Measurements from ENCODE around the gene AARS2. TPM values are rescaled to one million over a fixed set of nuclear protein-coding genes. Genes with fewer than 3 reads are reported as not detected.

AARS2 gene
- total and polyA plus RNA-seq, 2 donors (not counting 1 experiment from before 2014, with no cell fraction given), result 3.4 to 24.3 TPM

DNA sequence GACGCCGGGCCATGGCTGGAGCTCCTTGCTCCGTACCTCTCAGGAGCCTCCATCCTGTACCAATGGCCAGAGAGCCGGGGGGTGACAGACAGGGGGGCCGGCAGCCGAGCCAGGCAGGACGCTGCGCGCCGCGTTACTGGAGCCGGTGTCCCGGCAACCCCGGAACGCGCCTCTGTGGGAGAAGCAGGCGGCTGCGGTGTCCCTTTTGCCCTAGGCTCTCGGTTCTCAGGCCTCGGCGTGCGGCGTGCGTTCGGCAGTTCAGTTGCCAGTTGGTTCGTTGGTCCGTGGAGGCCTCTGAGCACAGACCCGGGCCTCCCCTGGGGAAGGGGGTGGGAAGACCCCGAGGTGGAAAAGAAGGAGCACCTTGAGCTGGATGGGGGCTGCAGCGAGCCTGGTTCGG lies 29.3 kb upstream of the AARS2 start, which contains the start of gene SPATS1:
Gene SPATS1 (plus strand): TSS at position 162 of the 400 bp plus-strand sequence. CDS start 446 bp downstream, outside the sequence.
- no peaks in the 10 kb centered on the region for H3K9me3 ChIP-seq (ENCODE audit: control insufficient read depth, insufficient read depth, low read depth, low read length)
- peaks cover 47% of the 10 kb centered on the region for H3K27me3 ChIP-seq (ENCODE audit: control insufficient read depth, insufficient read depth, low read length)
- no peak within 1 kb of the TSS for H3K4me3 ChIP-seq (replicated peaks in 1 of 4; ENCODE audit: control extremely low read depth in 1 of 4, insufficient read depth in 1 of 4, low read depth in 3 of 4, low read length in 4 of 4)
- no peak within 1 kb of the TSS for H3K9ac ChIP-seq (ENCODE audit: insufficient read depth, low read length)
- H3K4me1 ChIP-seq (ENCODE audit: control insufficient read depth, extremely low read depth, insufficient read depth, low read length), result no peaks in the 10 kb centered on the region
- no peak within 1 kb of the TSS for H3K27ac ChIP-seq (ENCODE audit: insufficient read depth, low read length)
- no peaks in the 10 kb centered on the region for H3K36me3 ChIP-seq (ENCODE audit: control insufficient read depth, insufficient read depth, low read length)
- H2AFZ ChIP-seq (ENCODE audit: low read length), result no peak within 1 kb of the TSS
- peak; percentile 70 for TF ChIP-seq EZH2 (IDR thresholded peaks at IDR 0.05; ENCODE audit: low read length, missing control alignments)
- TF ChIP-seq, protein P1, sequence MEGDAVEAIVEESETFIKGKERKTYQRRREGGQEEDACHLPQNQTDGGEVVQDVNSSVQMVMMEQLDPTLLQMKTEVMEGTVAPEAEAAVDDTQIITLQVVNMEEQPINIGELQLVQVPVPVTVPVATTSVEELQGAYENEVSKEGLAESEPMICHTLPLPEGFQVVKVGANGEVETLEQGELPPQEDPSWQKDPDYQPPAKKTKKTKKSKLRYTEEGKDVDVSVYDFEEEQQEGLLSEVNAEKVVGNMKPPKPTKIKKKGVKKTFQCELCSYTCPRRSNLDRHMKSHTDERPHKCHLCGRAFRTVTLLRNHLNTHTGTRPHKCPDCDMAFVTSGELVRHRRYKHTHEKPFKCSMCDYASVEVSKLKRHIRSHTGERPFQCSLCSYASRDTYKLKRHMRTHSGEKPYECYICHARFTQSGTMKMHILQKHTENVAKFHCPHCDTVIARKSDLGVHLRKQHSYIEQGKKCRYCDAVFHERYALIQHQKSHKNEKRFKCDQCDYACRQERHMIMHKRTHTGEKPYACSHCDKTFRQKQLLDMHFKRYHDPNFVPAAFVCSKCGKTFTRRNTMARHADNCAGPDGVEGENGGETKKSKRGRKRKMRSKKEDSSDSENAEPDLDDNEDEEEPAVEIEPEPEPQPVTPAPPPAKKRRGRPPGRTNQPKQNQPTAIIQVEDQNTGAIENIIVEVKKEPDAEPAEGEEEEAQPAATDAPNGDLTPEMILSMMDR (conservative IDR thresholded peaks at IDR 0.05 in 1 of 2, IDR thresholded peaks at IDR 0.05 in 1 of 2; ENCODE audit: low read depth in 1 of 2, low read length in 2 of 2), result no peak
- no peaks in the 10 kb centered on the region for H3K79me2 ChIP-seq (ENCODE audit: control insufficient read depth, insufficient read depth, low read length)
- DNase-seq (ENCODE audit: low read depth in 2 of 2), result no peak
- no peak within 1 kb of the TSS for H3K4me2 ChIP-seq (ENCODE audit: extremely low read depth, insufficient read depth, low read length)
- no peaks in the 10 kb centered on the region for H4K20me1 ChIP-seq (ENCODE audit: control insufficient read depth, extremely low read depth, insufficient read depth, low read length)

DNA sequence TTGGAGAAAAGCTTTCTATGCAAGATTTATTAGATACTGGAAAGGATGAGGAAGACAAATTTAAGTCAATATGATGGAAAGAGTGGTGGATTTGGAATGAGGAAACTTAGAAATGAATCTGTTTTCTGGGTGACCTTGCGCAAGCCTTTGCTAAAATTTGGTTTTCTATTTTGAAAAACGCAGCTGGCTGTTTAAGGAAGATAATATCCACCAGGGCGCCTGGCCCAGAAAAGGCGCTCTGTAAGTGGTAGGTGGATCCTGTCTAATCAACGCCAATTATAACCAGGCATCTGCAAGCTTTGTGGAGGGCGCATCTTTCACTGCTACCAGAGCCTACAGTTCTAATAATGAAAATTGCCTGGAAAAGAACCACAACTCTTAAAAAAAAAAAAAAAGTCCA lies 28.9 kb upstream of the AARS2 start:
- no peak overlapping the region for H3K9ac ChIP-seq (ENCODE audit: insufficient read depth, low read length)
- TF ChIP-seq EZH2 (IDR thresholded peaks at IDR 0.05; ENCODE audit: low read length, missing control alignments), result no peak
- TF ChIP-seq, protein P1 (conservative IDR thresholded peaks at IDR 0.05 in 1 of 2, IDR thresholded peaks at IDR 0.05 in 1 of 2; ENCODE audit: low read depth in 1 of 2, low read length in 2 of 2), result no peak
- no peaks in the 10 kb centered on the region for H4K20me1 ChIP-seq (ENCODE audit: control insufficient read depth, extremely low read depth, insufficient read depth, low read length)
- no peak overlapping the region for H2AFZ ChIP-seq (ENCODE audit: low read length)
- peaks cover 47% of the 10 kb centered on the region for H3K27me3 ChIP-seq (ENCODE audit: control insufficient read depth, insufficient read depth, low read length)
- H3K36me3 ChIP-seq (ENCODE audit: control insufficient read depth, insufficient read depth, low read length), result no peaks in the 10 kb centered on the region
- no peak overlapping the region for H3K4me3 ChIP-seq (replicated peaks in 1 of 4; ENCODE audit: control extremely low read depth in 1 of 4, insufficient read depth in 1 of 4, low read depth in 3 of 4, low read length in 4 of 4)
- no peaks in the 10 kb centered on the region for H3K4me1 ChIP-seq (ENCODE audit: control insufficient read depth, extremely low read depth, insufficient read depth, low read length)
- H3K79me2 ChIP-seq (ENCODE audit: control insufficient read depth, insufficient read depth, low read length), result no peaks in the 10 kb centered on the region
- no peaks in the 10 kb centered on the region for H3K9me3 ChIP-seq (ENCODE audit: control insufficient read depth, insufficient read depth, low read depth, low read length)
- H3K4me2 ChIP-seq (ENCODE audit: extremely low read depth, insufficient read depth, low read length), result no peak overlapping the region
- peak in 1 of 2 donors; percentile 10 for DNase-seq (ENCODE audit: low read depth in 2 of 2)
- H3K27ac ChIP-seq (ENCODE audit: insufficient read depth, low read length), result no peak overlapping the region

DNA sequence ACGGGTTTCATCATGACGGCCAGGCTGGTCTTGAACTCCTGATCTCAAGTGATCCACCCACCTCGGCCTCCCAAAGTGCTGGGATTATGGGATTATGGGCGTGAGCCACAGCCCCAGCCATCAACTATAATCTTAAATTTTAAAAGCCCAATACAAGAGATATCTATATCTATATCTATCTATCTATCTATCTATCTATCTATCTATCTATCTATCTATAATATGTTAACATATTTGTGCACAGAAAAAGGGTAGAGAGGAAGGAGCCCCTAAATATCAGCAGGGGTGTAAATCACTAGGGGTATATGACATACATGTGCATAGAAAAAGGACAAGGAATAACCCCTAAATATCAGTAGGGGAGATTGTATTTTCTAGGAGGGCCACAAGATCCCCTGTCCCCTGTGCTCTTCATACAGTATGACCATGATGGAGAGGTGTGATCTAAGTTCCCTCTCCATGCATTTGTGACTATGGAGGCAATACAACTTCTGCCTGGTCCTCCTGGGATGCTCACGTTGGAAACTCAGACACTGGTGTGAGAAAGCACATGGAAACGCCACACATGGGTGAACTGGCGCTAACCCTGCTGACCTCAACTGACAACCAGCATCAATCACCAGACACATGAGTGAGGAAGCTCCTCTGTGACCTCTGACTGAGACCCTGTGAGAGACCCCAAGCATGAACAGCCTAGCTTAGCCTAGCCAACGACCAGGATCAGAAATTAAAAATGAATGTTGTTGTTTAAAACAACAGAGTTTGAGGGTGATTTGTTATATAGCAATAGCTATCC lies 28.1 kb upstream of the AARS2 start:
- H3K9me3 ChIP-seq (ENCODE audit: control insufficient read depth, insufficient read depth, low read depth, low read length), result no peaks in the 10 kb centered on the region
- no peak overlapping the region for H3K4me3 ChIP-seq (replicated peaks in 1 of 4; ENCODE audit: control extremely low read depth in 1 of 4, insufficient read depth in 1 of 4, low read depth in 3 of 4, low read length in 4 of 4)
- no peak overlapping the region for H2AFZ ChIP-seq (ENCODE audit: low read length)
- no peaks in the 10 kb centered on the region for H3K79me2 ChIP-seq (ENCODE audit: control insufficient read depth, insufficient read depth, low read length)
- peaks cover 51% of the 10 kb centered on the region for H3K27me3 ChIP-seq (ENCODE audit: control insufficient read depth, insufficient read depth, low read length)
- H3K36me3 ChIP-seq (ENCODE audit: control insufficient read depth, insufficient read depth, low read length), result no peaks in the 10 kb centered on the region
- H4K20me1 ChIP-seq (ENCODE audit: control insufficient read depth, extremely low read depth, insufficient read depth, low read length), result no peaks in the 10 kb centered on the region
- H3K9ac ChIP-seq (ENCODE audit: insufficient read depth, low read length), result no peak overlapping the region
- H3K4me2 ChIP-seq (ENCODE audit: extremely low read depth, insufficient read depth, low read length), result no peak overlapping the region
- no peak overlapping the region for H3K27ac ChIP-seq (ENCODE audit: insufficient read depth, low read length)
- TF ChIP-seq, protein P1 (conservative IDR thresholded peaks at IDR 0.05 in 1 of 2, IDR thresholded peaks at IDR 0.05 in 1 of 2; ENCODE audit: low read depth in 1 of 2, low read length in 2 of 2), result no peak
- TF ChIP-seq EZH2 (IDR thresholded peaks at IDR 0.05; ENCODE audit: low read length, missing control alignments), result no peak
- DNase-seq (ENCODE audit: low read depth in 2 of 2), result no peak
- H3K4me1 ChIP-seq (ENCODE audit: control insufficient read depth, extremely low read depth, insufficient read depth, low read length), result no peaks in the 10 kb centered on the region

Data from fibroblast of lung (primary cell).